ENCODE measurements around the gene APLP2.

- TF ChIP-seq REST (IDR thresholded peaks at IDR 0.05; ENCODE audit: borderline replicate concordance) (no peak), CTCF (IDR thresholded peaks at IDR 0.05; ENCODE audit: poor library complexity, severe bottlenecking) (no peak), EP300 (conservative IDR thresholded peaks at IDR 0.05; ENCODE audit: poor library complexity, severe bottlenecking) (no peak), EZH2 (IDR thresholded peaks at IDR 0.05; ENCODE audit: borderline replicate concordance, insufficient read depth, low read length, poor library complexity, severe bottlenecking) (no peak), POLR2AphosphoS5 (IDR thresholded peaks at IDR 0.05) (no peak), TAF1 (IDR thresholded peaks at IDR 0.05; ENCODE audit: low read depth) (no peak), RAD21 (conservative IDR thresholded peaks at IDR 0.05) (no peak), SMC3 (conservative IDR thresholded peaks at IDR 0.05; ENCODE audit: poor library complexity) (no peak), MXI1 (conservative IDR thresholded peaks at IDR 0.05; ENCODE audit: poor library complexity, severe bottlenecking) (no peak)
Measured at GRCh38 chr11:130063451-130063850, 6.2 kb upstream of the APLP2 start.

Measured in neural cell (in vitro differentiated cells).